Skin epidermis (tissue), 12 donors: Measurements from ENCODE around the gene GAL3ST3.
"Not testable (repeated sequence)": the region's sequence is repeated elsewhere in the genome, so short reads cannot be mapped to it uniquely, and the experiment has no call there.

ENCODE experiments used
- H3K27ac ChIP-seq, 21 experiments: fragments of 200-600 bp; sonication (generic) in 11 of 21; one replicate each; pipeline ENCODE4 v1.5.0; 2020; ENCODE audit warnings: mild to moderate bottlenecking in 3 of 21, inconsistent platforms in 2 of 21, moderate library complexity in 2 of 21
- H3K4me3 ChIP-seq, 7 experiments: fragments of 200-600 bp; sonication (generic) in 2 of 7; one replicate each; pipeline ENCODE4 v1.5.0; 2020; ENCODE audit warnings: inconsistent platforms in 2 of 7, mild to moderate bottlenecking in 2 of 7, moderate library complexity in 1 of 7

GAL3ST3 gene, protein sequence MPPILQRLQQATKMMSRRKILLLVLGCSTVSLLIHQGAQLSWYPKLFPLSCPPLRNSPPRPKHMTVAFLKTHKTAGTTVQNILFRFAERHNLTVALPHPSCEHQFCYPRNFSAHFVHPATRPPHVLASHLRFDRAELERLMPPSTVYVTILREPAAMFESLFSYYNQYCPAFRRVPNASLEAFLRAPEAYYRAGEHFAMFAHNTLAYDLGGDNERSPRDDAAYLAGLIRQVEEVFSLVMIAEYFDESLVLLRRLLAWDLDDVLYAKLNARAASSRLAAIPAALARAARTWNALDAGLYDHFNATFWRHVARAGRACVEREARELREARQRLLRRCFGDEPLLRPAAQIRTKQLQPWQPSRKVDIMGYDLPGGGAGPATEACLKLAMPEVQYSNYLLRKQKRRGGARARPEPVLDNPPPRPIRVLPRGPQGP

GRCh38 chr11:66048547-66049323 is at the start of gene GAL3ST3:
TSS of gene GAL3ST3 (minus strand) at chr11:66049161. CDS start at chr11:66045415, 3,746 bp downstream.
- Histone ChIP-seq H3K4me3 (no peak within 1 kb of the TSS), H3K27ac (no peak within 1 kb of the TSS)

- not testable (repeated sequence) for H3K27ac ChIP-seq, H3K4me3 ChIP-seq
Measured at GRCh38 chr11:66092125-66092524, 43.2 kb upstream of the GAL3ST3 start.

DNA sequence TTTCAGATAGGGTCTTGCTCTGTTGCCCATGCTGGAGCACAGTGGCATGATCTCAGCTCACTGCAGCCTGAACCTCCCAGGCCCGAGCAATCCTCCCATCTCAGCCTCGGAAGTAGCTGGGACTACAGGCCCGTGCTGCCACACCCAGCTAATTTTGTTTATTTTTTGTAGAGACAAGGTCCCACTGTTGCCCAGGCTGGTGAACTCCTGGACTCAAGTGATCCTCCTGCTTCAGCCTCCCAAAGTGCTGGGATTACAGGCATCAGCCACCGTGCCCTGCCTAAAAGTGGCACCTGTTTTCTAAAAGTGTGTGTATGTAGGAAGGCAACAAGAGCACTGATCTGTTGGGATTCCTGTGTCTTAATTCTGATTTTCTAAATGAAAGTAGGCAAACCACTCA is 41.3 kb upstream of the GAL3ST3 start:
- H3K27ac ChIP-seq, result no peak overlapping the region
- no peak overlapping the region for H3K4me3 ChIP-seq

- H3K4me3 ChIP-seq, result no peak overlapping the region
- H3K27ac ChIP-seq, result no peak overlapping the region
Measured at GRCh38 chr11:66089067-66089466, 40.1 kb upstream of the GAL3ST3 start.

DNA sequence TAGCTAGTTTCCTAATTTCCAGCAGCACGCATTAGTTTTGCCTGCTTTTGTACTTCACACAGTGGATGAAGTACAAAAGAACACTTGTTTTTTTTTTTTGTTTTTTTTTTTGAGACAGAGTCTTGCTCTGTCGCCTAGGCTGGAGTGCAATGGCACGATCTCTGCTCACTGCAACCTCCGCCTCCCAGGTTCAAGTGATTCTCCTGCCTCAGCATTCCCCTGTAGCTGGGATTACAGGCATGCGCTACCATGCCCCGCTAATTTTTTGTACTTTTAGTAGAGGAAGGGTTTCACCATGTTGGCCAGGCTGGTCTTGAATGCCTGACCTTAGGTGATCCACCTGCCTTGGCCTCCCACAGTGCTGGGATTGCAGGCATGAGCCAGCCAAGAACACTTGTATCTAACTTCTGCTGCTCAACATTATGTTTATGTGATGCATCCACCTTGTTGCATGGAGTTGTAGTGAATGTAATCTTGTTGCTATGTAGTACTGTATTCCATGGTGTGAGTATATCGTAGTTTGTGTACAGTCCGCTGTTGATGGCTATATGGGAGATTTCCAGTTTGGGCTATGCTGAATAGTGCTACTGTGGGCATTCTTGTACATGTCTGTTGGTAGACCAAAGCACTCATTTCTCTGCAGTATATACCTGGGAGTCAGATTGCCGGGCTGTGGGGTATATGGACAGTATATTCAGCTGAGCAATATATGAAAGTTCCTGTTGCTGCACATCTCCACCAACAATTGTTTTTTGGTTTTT is 38.4 kb upstream of the GAL3ST3 start:
- Histone ChIP-seq H3K27ac (peak overlapping the region in 1 of 21 experiments; percentile 9), H3K4me3 (no peak overlapping the region)

DNA sequence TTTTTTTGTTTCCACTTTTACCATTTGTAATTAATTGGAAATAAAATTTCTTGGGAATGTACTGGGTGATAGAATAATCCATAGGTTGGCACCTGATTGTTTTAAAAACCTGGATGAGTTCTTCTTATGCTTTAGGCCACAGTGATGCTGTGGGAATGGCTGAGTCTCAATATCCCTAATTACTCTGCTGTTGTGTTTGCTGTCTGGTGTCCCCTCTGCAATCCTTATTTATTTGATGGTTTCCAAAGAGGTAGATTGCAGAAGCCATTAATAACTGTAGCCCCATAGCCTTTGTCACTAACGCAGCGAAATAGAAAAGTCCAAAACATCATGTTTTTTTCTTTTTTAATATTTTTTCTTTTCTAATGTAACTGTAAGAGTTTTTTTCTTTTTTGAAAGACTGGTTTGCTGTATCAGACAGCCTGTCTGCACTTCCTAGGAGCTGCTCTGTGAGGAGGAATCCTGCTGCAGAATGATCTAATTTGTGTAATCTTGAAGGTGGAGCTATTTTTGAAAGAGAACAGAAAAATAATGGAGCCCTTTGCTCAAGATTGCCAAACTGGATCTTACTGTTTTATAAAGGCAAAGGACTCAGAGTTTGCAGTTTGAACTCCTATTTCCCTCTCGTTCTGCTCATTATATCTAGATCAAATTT is 36.0 kb upstream of the GAL3ST3 start:
- H3K27ac ChIP-seq, result peak overlapping the region in 3 of 21 experiments; percentile 1 to 41 (median 27)

DNA sequence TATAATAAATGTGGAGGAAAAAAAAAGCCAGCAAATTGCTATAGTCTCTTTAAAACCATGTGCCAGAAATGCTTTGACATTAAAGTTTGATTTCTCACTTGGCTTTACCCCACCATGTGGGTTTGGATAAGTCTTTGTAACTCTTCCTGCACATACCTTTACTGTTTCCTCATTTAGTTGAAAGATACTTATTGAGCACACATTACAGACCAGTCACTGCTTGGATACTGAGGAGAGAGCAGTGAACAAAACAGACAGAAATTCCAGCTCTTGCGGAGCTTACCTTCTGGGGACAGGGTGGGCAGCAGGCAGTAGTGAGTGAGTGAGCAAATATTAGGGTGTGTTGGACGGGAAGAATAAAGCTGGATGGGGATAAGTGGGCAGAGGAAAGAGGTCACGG is 34.8 kb upstream of the GAL3ST3 start:
- Histone ChIP-seq H3K4me3 (no peak overlapping the region), H3K27ac (peak overlapping the region in 5 of 21 experiments; percentile 27 to 89 (median 58))

More for the DNA sequence above, 36.0 kb upstream of the GAL3ST3 start:
- no peak overlapping the region for H3K4me3 ChIP-seq

GRCh38 chr11:66082946-66083698 is 34.2 kb upstream of the GAL3ST3 start:
- no peak overlapping the region for H3K4me3 ChIP-seq
- peak overlapping the region in 11 of 21 experiments; percentile 16 to 89 (median 77) for H3K27ac ChIP-seq

DNA sequence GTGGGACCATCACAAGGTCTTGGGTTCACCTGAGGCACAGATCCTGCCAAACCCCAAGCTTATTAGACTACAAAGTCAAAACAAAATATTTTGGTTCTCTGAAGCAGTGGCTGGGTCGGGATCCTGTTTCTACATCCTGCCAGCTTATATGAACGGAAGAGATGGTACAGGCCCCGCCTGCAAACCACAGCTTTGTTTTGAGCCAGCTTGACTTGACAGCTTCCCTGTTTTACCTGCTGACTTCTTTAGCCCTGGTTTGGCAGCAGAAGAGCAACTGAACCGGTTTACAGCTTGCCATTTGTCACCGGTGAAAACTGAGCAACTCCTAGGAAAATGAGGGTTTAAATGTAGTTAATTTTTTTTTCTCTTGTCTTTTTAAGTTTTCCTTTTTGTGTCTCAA is 32.5 kb upstream of the GAL3ST3 start:
- peak overlapping the region in 20 of 21 experiments; percentile 4 to 89 (median 70) for H3K27ac ChIP-seq

DNA sequence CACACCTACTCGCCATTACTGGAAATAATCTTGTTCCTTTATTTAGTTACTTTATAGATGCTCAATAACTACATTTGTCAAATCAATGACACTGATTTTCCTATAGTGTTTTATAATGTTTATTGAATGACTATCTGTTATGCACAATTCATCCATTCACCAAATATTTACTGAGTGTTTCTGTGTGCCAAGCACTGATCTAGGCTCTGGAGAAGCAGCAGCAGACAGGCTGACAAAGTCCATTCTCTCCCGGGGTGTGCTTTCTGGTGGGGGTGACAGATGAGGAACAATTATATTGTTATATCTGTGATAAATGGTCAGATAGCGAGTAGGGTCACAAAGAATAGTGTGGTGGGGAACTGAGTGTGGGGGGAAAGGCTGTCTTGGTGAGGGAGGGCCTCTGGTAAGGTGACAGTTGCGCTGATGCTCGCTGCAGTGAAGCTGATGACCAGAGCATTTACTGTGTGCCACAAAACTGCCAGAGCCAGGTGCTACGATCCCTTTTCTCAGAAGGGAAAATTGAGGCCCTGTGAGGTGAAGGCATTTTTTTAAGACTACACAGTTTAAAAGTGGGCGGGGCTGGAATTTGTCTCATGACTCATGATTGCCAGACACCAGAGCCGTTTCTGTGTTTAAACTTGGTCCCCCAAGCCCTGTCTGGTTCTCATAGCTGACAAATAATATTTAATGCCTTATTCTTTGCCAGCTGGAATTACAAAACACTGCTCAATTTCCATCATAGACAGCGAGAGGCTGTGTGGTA is 31.3 kb upstream of the GAL3ST3 start:
- peak overlapping the region in 20 of 21 experiments; percentile 27 to 89 (median 70) for H3K27ac ChIP-seq
- H3K4me3 ChIP-seq, result no peak overlapping the region

More for the DNA sequence above, 32.5 kb upstream of the GAL3ST3 start:
- H3K4me3 ChIP-seq, result peak overlapping the region in 1 of 7 experiments; percentile 13

- H3K4me3 ChIP-seq, result not testable (repeated sequence)
- H3K27ac ChIP-seq, result peak overlapping the region in 1 of 21 experiments; percentile 61
Measured at GRCh38 chr11:66078949-66079348, 30.0 kb upstream of the GAL3ST3 start.

- Histone ChIP-seq H3K4me3 (no peak overlapping the region), H3K27ac (no peak overlapping the region)
Measured at GRCh38 chr11:66077927-66078326, 29.0 kb upstream of the GAL3ST3 start.

DNA sequence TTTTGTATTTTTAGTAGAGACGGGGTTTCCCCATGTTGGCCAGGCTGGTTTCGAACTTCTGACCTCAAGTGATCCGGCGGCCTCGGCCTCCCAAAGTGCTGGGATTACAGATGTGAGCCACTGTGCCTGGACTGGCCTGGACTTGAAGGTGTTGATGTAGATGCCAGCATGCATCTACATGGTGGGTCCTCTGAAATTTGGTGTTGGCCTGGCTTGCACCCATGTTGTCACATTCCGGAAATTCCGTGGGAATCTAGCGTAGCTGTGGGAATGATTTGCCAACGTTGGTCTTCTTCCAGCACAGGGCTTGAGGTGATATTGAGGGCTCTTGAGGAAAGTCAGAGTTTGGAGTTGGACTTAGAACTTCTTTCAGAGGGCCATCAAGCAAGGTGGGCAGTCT is 27.6 kb upstream of the GAL3ST3 start:
- Histone ChIP-seq H3K27ac (no peak overlapping the region), H3K4me3 (no peak overlapping the region)

- Histone ChIP-seq H3K27ac (no peak overlapping the region), H3K4me3 (no peak overlapping the region)
Measured at GRCh38 chr11:66075273-66075672, 26.3 kb upstream of the GAL3ST3 start.

- no peak overlapping the region for H3K4me3 ChIP-seq
Measured at GRCh38 chr11:66073669-66074068, 24.7 kb upstream of the GAL3ST3 start.

DNA sequence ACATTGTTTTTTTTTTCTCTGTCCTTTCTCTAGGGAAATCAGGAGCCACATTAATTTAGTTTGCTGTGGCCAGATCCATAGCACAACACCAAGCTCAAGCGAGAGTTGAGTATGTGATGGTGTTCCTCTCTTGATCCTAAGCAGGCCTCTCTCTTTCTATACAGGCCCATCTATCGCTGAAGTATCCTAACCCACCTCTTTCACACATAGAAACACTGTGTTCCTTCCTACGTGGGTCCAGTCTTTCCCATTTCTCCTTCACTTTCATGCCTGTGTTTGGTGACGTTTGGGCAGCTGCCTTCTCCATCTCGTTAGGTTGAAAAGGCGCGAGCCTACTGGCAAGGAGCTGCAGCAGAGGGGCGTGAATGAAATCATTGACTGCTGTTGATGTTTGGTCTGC is 23.6 kb upstream of the GAL3ST3 start:
- peak overlapping the region in 1 of 7 experiments; percentile 81 for H3K4me3 ChIP-seq
- peak overlapping the region in 2 of 21 experiments; percentile 98 to 99 for H3K27ac ChIP-seq

More at GRCh38 chr11:66073669-66074068, 24.7 kb upstream of the GAL3ST3 start:
- no peak overlapping the region for H3K27ac ChIP-seq

- Histone ChIP-seq H3K4me3 (peak overlapping the region in 4 of 7 experiments; percentile 61 to 92 (median 86)), H3K27ac (peak overlapping the region in 7 of 21 experiments; percentile 88 to 99 (median 96))
Measured at GRCh38 chr11:66072081-66072480, 23.1 kb upstream of the GAL3ST3 start.

DNA sequence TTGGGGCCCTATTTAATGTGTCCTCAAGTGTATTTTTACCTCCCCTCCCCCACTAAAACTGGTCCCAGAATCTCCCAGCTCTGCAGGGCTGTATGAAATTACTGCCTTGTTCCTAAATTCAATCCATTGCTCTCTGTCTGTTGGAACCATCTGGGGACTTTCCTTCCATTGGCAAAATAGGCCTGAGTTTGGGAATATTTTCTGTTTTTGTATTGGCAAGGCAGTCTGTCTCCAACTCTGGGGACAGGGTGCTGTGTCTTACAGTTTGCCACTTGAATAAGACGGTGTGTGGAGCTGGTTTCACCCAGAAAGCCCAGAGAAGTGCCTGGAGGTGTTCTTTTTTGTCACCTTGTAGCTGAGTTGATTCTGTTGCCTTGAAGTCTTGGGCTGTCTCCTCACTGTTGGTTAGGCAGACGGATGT is 22.4 kb upstream of the GAL3ST3 start:
- peak overlapping the region in 20 of 21 experiments; percentile 79 to 99 (median 95) for H3K27ac ChIP-seq
- peak overlapping the region; percentile 61 to 93 (median 88) for H3K4me3 ChIP-seq
